Measurements from ENCODE around the gene MRGPRD. TPM values are rescaled to one million over a fixed set of nuclear protein-coding genes. Genes with fewer than 3 reads are reported as not detected.
"Not testable (repeated sequence)": the region's sequence is repeated elsewhere in the genome, so short reads cannot be mapped to it uniquely, and the experiment has no call there.

MRGPRD gene
- total and polyA plus RNA-seq, 2 donors (not counting 1 experiment from before 2014, with no cell fraction given): not detected

DNA sequence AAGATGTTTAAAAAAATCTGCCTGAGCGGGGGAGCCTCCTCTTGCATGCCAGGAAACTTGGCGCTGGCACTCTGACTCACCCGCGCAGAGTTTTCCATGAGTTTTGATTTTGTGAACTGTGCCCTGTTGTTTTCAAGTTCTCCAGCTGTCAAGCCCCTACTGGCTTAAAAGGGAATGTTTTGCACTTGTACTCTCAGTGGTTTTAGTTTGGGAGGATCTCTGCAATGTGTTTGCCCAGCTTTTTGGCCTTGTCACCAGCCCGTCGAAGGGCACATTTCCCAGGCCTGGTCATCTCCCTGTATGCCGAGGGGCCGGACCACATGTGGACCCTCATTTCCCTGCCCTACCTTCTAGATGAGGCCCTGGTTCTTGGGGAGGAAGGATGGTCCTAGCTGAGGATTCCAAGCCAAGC, 20.1 kb upstream of the MRGPRD start:
- ATAC-seq (ENCODE audit: low read depth) (no peak), DNase-seq (no peak)
- intact Hi-C loops (cut with micrococcal nuclease): no loop called here
- Mint-ChIP-seq H3K27ac (no peak overlapping the region), H3K4me3 (no peak overlapping the region), H3K9me3 (ENCODE audit: insufficient read depth) (no peaks in the 10 kb centered on the region), H3K27me3 (peaks cover 18% of the 10 kb centered on the region), H3K4me1 (no peaks in the 10 kb centered on the region)
- ChIA-PET CTCF (no interaction called here), POLR2A (no interaction called here)
- TF ChIP-seq EZH2 (IDR thresholded peaks at IDR 0.05; ENCODE audit: borderline replicate concordance, insufficient read depth, low read depth, low read length, poor library complexity, severe bottlenecking): no peak
- H3K9me3 ChIP-seq (ENCODE audit: control extremely low read depth in 1 of 3, control insufficient read depth in 2 of 3, insufficient read depth in 1 of 3, low read length in 2 of 3): no peaks in the 10 kb centered on the region
- H3K4me3 ChIP-seq (ENCODE audit: control extremely low read depth in 1 of 5, extremely low read depth in 1 of 5, insufficient read depth in 1 of 5, low read depth in 2 of 5, low read length in 4 of 5): no peak overlapping the region
- no peaks in the 10 kb centered on the region for H3K79me2 ChIP-seq (ENCODE audit: control insufficient read depth, insufficient read depth, low read length)
- H3K4me1 ChIP-seq (ENCODE audit: control insufficient read depth in 2 of 2, insufficient read depth in 2 of 2, low read length in 2 of 2): no peaks in the 10 kb centered on the region
- 89% methylated on average over 6 of the region's 8 CpGs for WGBS (ENCODE audit: insufficient coverage)
- H3K27me3 ChIP-seq (replicated peaks in 1 of 4; ENCODE audit: control extremely low read depth in 1 of 4, control insufficient read depth in 3 of 4, insufficient read depth in 4 of 4, low read length in 3 of 4): peaks cover 0 to 14% (median 1%) of the 10 kb centered on the region in 4 experiments
- H4K20me1 ChIP-seq (ENCODE audit: control insufficient read depth, insufficient read depth, low read length, poor library complexity, severe bottlenecking): no peaks in the 10 kb centered on the region
- no peak overlapping the region for H3K27ac ChIP-seq (ENCODE audit: low read length in 2 of 2)
- H3K9ac ChIP-seq (ENCODE audit: low read length): no peak overlapping the region
- no peaks in the 10 kb centered on the region for H3K36me3 ChIP-seq (replicated peaks in 1 of 2; ENCODE audit: control extremely low read depth in 1 of 2, control insufficient read depth in 1 of 2, extremely low read depth in 1 of 2, insufficient read depth in 2 of 2, low read length in 1 of 2)
- H3K4me2 ChIP-seq (replicated peaks; ENCODE audit: low read depth, low read length, poor library complexity, severe bottlenecking): no peak overlapping the region
- H2AFZ ChIP-seq (ENCODE audit: insufficient read depth, low read depth, low read length, poor library complexity, severe bottlenecking): no peak overlapping the region

DNA sequence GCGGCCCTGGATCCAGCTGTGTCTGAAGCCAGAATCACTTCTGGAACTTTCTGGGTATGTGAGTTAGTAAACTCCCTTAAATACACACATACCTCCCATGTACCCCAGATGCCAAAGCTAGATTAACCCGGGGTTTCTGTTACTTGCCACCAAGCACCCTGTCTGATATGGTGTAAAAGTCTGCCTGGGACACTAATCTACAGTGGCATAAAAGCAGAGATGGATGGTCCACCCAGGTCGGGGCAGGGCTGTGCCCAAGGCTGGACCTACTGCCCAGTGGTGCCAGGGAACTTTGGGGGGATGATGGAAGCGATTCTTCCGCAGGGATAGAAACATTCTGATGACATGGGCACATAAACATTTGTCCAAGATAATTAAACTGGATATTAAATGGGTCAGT, 19.6 kb upstream of the MRGPRD start:
- Histone ChIP-seq H3K36me3 (replicated peaks in 1 of 2; ENCODE audit: control extremely low read depth in 1 of 2, control insufficient read depth in 1 of 2, extremely low read depth in 1 of 2, insufficient read depth in 2 of 2, low read length in 1 of 2) (no peaks in the 10 kb centered on the region), H2AFZ (ENCODE audit: insufficient read depth, low read depth, low read length, poor library complexity, severe bottlenecking) (no peak overlapping the region), H3K4me3 (ENCODE audit: control extremely low read depth in 1 of 5, extremely low read depth in 1 of 5, insufficient read depth in 1 of 5, low read depth in 2 of 5, low read length in 4 of 5) (no peak overlapping the region), H4K20me1 (ENCODE audit: control insufficient read depth, insufficient read depth, low read length, poor library complexity, severe bottlenecking) (no peaks in the 10 kb centered on the region), H3K9me3 (ENCODE audit: control extremely low read depth in 1 of 3, control insufficient read depth in 2 of 3, insufficient read depth in 1 of 3, low read length in 2 of 3) (no peaks in the 10 kb centered on the region), H3K4me2 (replicated peaks; ENCODE audit: low read depth, low read length, poor library complexity, severe bottlenecking) (no peak overlapping the region), H3K79me2 (ENCODE audit: control insufficient read depth, insufficient read depth, low read length) (no peaks in the 10 kb centered on the region), H3K9ac (ENCODE audit: low read length) (no peak overlapping the region), H3K4me1 (ENCODE audit: control insufficient read depth in 2 of 2, insufficient read depth in 2 of 2, low read length in 2 of 2) (no peaks in the 10 kb centered on the region), H3K27me3 (replicated peaks in 1 of 4; ENCODE audit: control extremely low read depth in 1 of 4, control insufficient read depth in 3 of 4, insufficient read depth in 4 of 4, low read length in 3 of 4) (peaks cover 0 to 12% (median 1%) of the 10 kb centered on the region in 4 experiments), H3K27ac (ENCODE audit: low read length in 2 of 2) (no peak overlapping the region)
- H3K27me3 Mint-ChIP-seq: peaks cover 16% of the 10 kb centered on the region
- no peak overlapping the region for H3K27ac Mint-ChIP-seq
- intact Hi-C loops (cut with micrococcal nuclease): no loop called here
- CTCF ChIA-PET: interaction anchor here (0.5 kb wide), 1 partner anchor 139 kb away, joined by 3 read pairs; no protein-coding TSS in a partner anchor
- no peak overlapping the region for H3K4me3 Mint-ChIP-seq
- POLR2A ChIA-PET: no interaction called here
- no peak for DNase-seq
- H3K9me3 Mint-ChIP-seq (ENCODE audit: insufficient read depth): no peaks in the 10 kb centered on the region
- ATAC-seq (ENCODE audit: low read depth): no peak
- no peaks in the 10 kb centered on the region for H3K4me1 Mint-ChIP-seq
- WGBS (ENCODE audit: insufficient coverage): 96% methylated on average over 4 of the region's 5 CpGs
- TF ChIP-seq, protein P1, sequence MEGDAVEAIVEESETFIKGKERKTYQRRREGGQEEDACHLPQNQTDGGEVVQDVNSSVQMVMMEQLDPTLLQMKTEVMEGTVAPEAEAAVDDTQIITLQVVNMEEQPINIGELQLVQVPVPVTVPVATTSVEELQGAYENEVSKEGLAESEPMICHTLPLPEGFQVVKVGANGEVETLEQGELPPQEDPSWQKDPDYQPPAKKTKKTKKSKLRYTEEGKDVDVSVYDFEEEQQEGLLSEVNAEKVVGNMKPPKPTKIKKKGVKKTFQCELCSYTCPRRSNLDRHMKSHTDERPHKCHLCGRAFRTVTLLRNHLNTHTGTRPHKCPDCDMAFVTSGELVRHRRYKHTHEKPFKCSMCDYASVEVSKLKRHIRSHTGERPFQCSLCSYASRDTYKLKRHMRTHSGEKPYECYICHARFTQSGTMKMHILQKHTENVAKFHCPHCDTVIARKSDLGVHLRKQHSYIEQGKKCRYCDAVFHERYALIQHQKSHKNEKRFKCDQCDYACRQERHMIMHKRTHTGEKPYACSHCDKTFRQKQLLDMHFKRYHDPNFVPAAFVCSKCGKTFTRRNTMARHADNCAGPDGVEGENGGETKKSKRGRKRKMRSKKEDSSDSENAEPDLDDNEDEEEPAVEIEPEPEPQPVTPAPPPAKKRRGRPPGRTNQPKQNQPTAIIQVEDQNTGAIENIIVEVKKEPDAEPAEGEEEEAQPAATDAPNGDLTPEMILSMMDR (IDR thresholded peaks at IDR 0.05): no peak
- no peak for TF ChIP-seq EZH2 (IDR thresholded peaks at IDR 0.05; ENCODE audit: borderline replicate concordance, insufficient read depth, low read depth, low read length, poor library complexity, severe bottlenecking)

DNA sequence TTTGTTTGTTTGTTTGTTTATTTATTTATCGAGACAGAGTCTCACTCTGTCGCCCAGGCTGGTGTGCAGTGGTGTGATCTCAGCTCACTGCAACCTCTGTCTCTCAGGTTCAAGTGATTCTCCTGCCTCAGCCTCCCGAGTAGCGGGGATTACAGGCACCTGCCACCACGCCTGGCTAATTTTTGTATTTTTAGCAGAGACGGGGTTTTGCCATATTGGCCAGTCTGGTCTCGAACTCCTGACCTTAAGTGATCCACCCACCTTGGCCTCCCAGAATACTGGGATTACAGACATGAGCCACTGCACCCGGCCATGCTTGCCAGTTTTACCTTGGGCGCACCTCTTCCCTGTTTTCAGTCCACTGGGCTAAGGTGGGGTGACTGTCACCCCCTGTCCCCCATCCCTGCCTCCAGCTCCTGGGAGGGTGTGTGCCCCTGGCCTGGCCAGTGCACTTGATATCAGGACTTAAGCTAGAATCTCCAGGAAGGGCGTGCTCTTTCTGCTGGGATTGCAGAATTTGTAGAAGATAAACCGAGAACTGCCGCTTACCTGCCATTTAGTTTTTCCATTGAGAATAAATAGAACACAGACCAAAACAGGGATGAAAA, 19.1 kb upstream of the MRGPRD start:
- H3K4me1 ChIP-seq (ENCODE audit: control insufficient read depth in 2 of 2, insufficient read depth in 2 of 2, low read length in 2 of 2): not testable (repeated sequence)

More for the DNA sequence above, 19.1 kb upstream of the MRGPRD start:
- H3K27ac ChIP-seq (ENCODE audit: low read length in 2 of 2); H4K20me1 ChIP-seq (ENCODE audit: control insufficient read depth, insufficient read depth, low read length, poor library complexity, severe bottlenecking); H3K9me3 ChIP-seq (ENCODE audit: control extremely low read depth in 1 of 3, control insufficient read depth in 2 of 3, insufficient read depth in 1 of 3, low read length in 2 of 3); H3K4me3 ChIP-seq (ENCODE audit: control extremely low read depth in 1 of 5, extremely low read depth in 1 of 5, insufficient read depth in 1 of 5, low read depth in 2 of 5, low read length in 4 of 5); H3K4me3 Mint-ChIP-seq; H3K4me2 ChIP-seq (replicated peaks; ENCODE audit: low read depth, low read length, poor library complexity, severe bottlenecking); H3K79me2 ChIP-seq (ENCODE audit: control insufficient read depth, insufficient read depth, low read length); intact Hi-C loops (cut with micrococcal nuclease); H2AFZ ChIP-seq (ENCODE audit: insufficient read depth, low read depth, low read length, poor library complexity, severe bottlenecking); ATAC-seq (ENCODE audit: low read depth); H3K9me3 Mint-ChIP-seq (ENCODE audit: insufficient read depth); H3K27me3 ChIP-seq (replicated peaks in 1 of 4; ENCODE audit: control extremely low read depth in 1 of 4, control insufficient read depth in 3 of 4, insufficient read depth in 4 of 4, low read length in 3 of 4); POLR2A ChIA-PET; H3K4me1 Mint-ChIP-seq; H3K9ac ChIP-seq (ENCODE audit: low read length); H3K27ac Mint-ChIP-seq; DNase-seq; H3K36me3 ChIP-seq (replicated peaks in 1 of 2; ENCODE audit: control extremely low read depth in 1 of 2, control insufficient read depth in 1 of 2, extremely low read depth in 1 of 2, insufficient read depth in 2 of 2, low read length in 1 of 2): not testable (repeated sequence)
- 85% methylated on average over 8 of the region's 12 CpGs for WGBS (ENCODE audit: insufficient coverage)
- CTCF ChIA-PET: interaction anchor here (0.5 to 0.9 kb wide), 2 partner anchors 89 to 140 kb away, joined by 3 read pairs; no protein-coding TSS in a partner anchor
- H3K27me3 Mint-ChIP-seq: peaks cover 14% of the 10 kb centered on the region
